Measurements from ENCODE around the gene SPIN1. TPM values are rescaled to one million over a fixed set of nuclear protein-coding genes. Genes with fewer than 3 reads are reported as not detected.

The SPIN1 gene
- total RNA-seq, 3 donors from 2014 or later (not counting 1 experiment from before 2014, with no cell fraction given), result 30.3 to 46.1 (median 39.3) TPM

GRCh38 chr9:88388886-88389605 lies 802 bp downstream of the SPIN1 start:
- Histone ChIP-seq H3K27me3 (ENCODE audit: control insufficient read depth, insufficient read depth, low read length) (no peaks in the 10 kb centered on the region), H3K4me3 (ENCODE audit: low read length) (peak overlapping the region; percentile 48), H3K27ac (ENCODE audit: low read length) (no peak overlapping the region), H3K9me3 (ENCODE audit: control insufficient read depth, insufficient read depth, low read length) (no peaks in the 10 kb centered on the region), H3K36me3 (ENCODE audit: control insufficient read depth, insufficient read depth, low read length) (no peaks in the 10 kb centered on the region), H3K4me1 (ENCODE audit: control insufficient read depth, insufficient read depth, low read length) (peaks cover 14% of the 10 kb centered on the region)
- ATAC-seq (peak; percentile 30 to 45 (median 32)), DNase-seq (peak; percentile 46 to 62)
- Mint-ChIP-seq H3K4me3 (peak overlapping the region; percentile 95), H3K9me3 (no peaks in the 10 kb centered on the region), H3K36me3 (no peaks in the 10 kb centered on the region), H3K27me3 (ENCODE audit: low read depth in 2 of 2) (no peaks in the 10 kb centered on the region), H3K4me1 (peaks cover 30 to 44% of the 10 kb centered on the region in 2 donors), H3K27ac (peak overlapping the region; percentile 80 to 82)
- TF ChIP-seq, protein P1, sequence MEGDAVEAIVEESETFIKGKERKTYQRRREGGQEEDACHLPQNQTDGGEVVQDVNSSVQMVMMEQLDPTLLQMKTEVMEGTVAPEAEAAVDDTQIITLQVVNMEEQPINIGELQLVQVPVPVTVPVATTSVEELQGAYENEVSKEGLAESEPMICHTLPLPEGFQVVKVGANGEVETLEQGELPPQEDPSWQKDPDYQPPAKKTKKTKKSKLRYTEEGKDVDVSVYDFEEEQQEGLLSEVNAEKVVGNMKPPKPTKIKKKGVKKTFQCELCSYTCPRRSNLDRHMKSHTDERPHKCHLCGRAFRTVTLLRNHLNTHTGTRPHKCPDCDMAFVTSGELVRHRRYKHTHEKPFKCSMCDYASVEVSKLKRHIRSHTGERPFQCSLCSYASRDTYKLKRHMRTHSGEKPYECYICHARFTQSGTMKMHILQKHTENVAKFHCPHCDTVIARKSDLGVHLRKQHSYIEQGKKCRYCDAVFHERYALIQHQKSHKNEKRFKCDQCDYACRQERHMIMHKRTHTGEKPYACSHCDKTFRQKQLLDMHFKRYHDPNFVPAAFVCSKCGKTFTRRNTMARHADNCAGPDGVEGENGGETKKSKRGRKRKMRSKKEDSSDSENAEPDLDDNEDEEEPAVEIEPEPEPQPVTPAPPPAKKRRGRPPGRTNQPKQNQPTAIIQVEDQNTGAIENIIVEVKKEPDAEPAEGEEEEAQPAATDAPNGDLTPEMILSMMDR (IDR thresholded peaks at IDR 0.05), result no peak
- under 1% methylated on average over 66 of the region's 71 CpGs for WGBS (ENCODE audit: insufficient coverage)
- intact Hi-C loops (cut with micrococcal nuclease), result loop anchor here (5.0 kb wide), 1 partner anchor 212 kb away; no protein-coding TSS in a partner anchor

DNA sequence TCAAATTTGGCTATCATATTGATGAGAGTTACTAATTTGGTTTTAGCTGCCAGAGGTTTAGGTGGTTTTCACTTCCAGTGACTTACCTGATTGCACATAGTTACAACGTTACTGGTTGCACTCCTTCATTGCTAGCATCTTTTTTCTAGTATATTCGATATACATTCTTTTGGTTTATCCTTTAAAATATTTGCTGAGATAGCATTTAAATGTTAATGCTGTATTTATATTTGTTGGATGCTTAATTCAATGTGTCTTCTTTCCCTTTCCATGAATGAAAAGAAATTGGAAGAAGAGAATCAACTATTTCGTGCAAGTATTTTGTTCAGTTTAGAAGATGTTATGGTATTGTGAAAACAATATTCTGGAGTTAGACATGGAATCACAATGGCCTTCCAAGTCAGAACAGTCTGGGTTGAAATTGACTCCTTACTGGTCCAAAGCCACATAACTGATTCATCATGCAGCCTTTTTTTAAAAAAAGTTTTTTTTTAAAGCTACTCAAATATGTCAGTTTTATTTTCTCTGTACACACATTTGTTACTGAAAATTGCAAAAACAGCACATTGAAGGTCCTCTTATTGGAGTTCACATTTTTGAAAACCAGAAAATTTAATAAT lies 2.2 kb downstream of the SPIN1 start:
- Mint-ChIP-seq H3K4me3 (peak overlapping the region; percentile 95), H3K4me1 (peaks cover 34 to 49% of the 10 kb centered on the region in 2 donors), H3K27ac (peak overlapping the region; percentile 25 to 56), H3K9me3 (no peaks in the 10 kb centered on the region), H3K27me3 (ENCODE audit: low read depth in 2 of 2) (no peaks in the 10 kb centered on the region), H3K36me3 (no peaks in the 10 kb centered on the region)
- H3K4me3 ChIP-seq (ENCODE audit: low read length), result no peak overlapping the region
- H3K27ac ChIP-seq (ENCODE audit: low read length), result no peak overlapping the region
- H3K9me3 ChIP-seq (ENCODE audit: control insufficient read depth, insufficient read depth, low read length), result no peaks in the 10 kb centered on the region
- 78% methylated on average over 2 of the region's 3 CpGs for WGBS (ENCODE audit: insufficient coverage)
- H3K4me1 ChIP-seq (ENCODE audit: control insufficient read depth, insufficient read depth, low read length), result peaks cover 14% of the 10 kb centered on the region
- TF ChIP-seq, protein P1 (IDR thresholded peaks at IDR 0.05), result no peak
- intact Hi-C loops (cut with micrococcal nuclease), result no loop called here
- no peaks in the 10 kb centered on the region for H3K36me3 ChIP-seq (ENCODE audit: control insufficient read depth, insufficient read depth, low read length)
- DNase-seq (no peak), ATAC-seq (no peak)
- no peaks in the 10 kb centered on the region for H3K27me3 ChIP-seq (ENCODE audit: control insufficient read depth, insufficient read depth, low read length)

GRCh38 chr9:88391236-88391635 lies 3.0 kb downstream of the SPIN1 start:
- Mint-ChIP-seq H3K27ac (peak overlapping the region; percentile 25 to 56), H3K4me3 (peak overlapping the region; percentile 36), H3K36me3 (no peaks in the 10 kb centered on the region), H3K27me3 (ENCODE audit: low read depth in 2 of 2) (no peaks in the 10 kb centered on the region), H3K9me3 (no peaks in the 10 kb centered on the region), H3K4me1 (peaks cover 34 to 49% of the 10 kb centered on the region in 2 donors)
- WGBS (ENCODE audit: insufficient coverage), result 54% methylated on average over 2 of the region's 2 CpGs
- Histone ChIP-seq H3K27ac (ENCODE audit: low read length) (no peak overlapping the region), H3K36me3 (ENCODE audit: control insufficient read depth, insufficient read depth, low read length) (no peaks in the 10 kb centered on the region), H3K4me3 (ENCODE audit: low read length) (no peak overlapping the region), H3K9me3 (ENCODE audit: control insufficient read depth, insufficient read depth, low read length) (no peaks in the 10 kb centered on the region), H3K4me1 (ENCODE audit: control insufficient read depth, insufficient read depth, low read length) (peaks cover 14% of the 10 kb centered on the region), H3K27me3 (ENCODE audit: control insufficient read depth, insufficient read depth, low read length) (no peaks in the 10 kb centered on the region)
- no peak for DNase-seq
- intact Hi-C loops (cut with micrococcal nuclease), result no loop called here
- TF ChIP-seq, protein P1 (IDR thresholded peaks at IDR 0.05), result no peak
- no peak for ATAC-seq

Data from natural killer cell (primary cell).